ENCODE data around the gene NAT8L. TPM values are rescaled to one million over a fixed set of nuclear protein-coding genes. Genes with fewer than 3 reads are reported as not detected.

NAT8L gene
- total and polyA plus RNA-seq, 9 donors = 0.62 to 6.2 (median 2.2) TPM

- Histone ChIP-seq H3K9me3 (replicated peaks; ENCODE audit: control insufficient read depth, low read depth, low read length) (no peaks in the 10 kb centered on the region), H3K27me3 (ENCODE audit: control insufficient read depth, insufficient read depth, low read length) (peaks cover 69% of the 10 kb centered on the region), H3K36me3 (ENCODE audit: control insufficient read depth, insufficient read depth, low read length) (no peaks in the 10 kb centered on the region), H3K4me3 (ENCODE audit: low read length) (no peak overlapping the region), H3K27ac (ENCODE audit: low read length) (no peak overlapping the region), H3K4me1 (ENCODE audit: control insufficient read depth, insufficient read depth, low read length) (peaks cover 4% of the 10 kb centered on the region)
- DNase-seq = no peak
- no CpG with 5 or more reads among the region's 6 CpGs for WGBS (ENCODE audit: insufficient coverage)
Measured at GRCh38 chr4:2054217-2054616, 4.9 kb upstream of the NAT8L start.

DNA sequence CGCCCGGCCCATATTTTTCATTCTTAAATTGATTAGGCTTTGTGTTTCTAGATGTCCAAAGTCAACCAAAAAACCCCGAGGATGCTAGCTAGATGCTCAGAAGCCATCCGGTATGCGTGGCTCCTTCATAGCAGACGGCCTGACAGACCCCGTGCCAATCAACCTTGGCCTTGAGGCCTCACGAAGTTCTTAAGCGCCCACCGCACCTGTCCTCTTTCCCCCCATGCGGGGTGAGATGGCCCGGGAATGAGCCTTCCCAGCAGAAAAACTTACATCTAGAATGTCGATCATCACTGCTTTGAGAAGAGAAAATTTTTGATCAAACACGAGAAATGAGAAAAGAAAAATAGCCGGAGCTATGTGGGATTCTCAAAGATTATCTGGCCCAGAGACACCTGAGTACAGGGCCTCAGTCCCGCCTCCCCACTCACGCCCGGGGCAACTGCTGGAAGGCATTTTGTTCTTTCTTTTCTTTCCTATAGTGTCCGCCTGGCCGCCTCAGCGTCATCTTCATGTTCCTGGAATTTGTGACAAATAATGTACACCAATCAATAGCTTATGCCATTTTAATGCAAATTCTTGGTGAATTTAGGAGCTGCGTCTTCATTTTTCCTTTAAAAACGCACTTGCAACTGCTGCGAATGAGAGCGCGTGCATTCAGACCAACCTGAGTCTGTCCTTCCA is 1.6 kb upstream of the NAT8L start:
- Histone ChIP-seq H3K36me3 (ENCODE audit: control insufficient read depth, insufficient read depth, low read length) (no peaks in the 10 kb centered on the region), H3K4me1 (ENCODE audit: control insufficient read depth, insufficient read depth, low read length) (peaks cover 6% of the 10 kb centered on the region), H3K27ac (ENCODE audit: low read length) (no peak overlapping the region), H3K27me3 (ENCODE audit: control insufficient read depth, insufficient read depth, low read length) (peaks cover 65% of the 10 kb centered on the region), H3K9me3 (replicated peaks; ENCODE audit: control insufficient read depth, low read depth, low read length) (no peaks in the 10 kb centered on the region), H3K4me3 (ENCODE audit: low read length) (no peak overlapping the region)
- DNase-seq = no peak
- WGBS (ENCODE audit: insufficient coverage) = 52% methylated on average over 20 of the region's 26 CpGs

GRCh38 chr4:2058264-2059045 is 672 bp upstream of the NAT8L start:
- Histone ChIP-seq H3K36me3 (ENCODE audit: control insufficient read depth, insufficient read depth, low read length) (no peaks in the 10 kb centered on the region), H3K4me1 (ENCODE audit: control insufficient read depth, insufficient read depth, low read length) (peaks cover 6% of the 10 kb centered on the region), H3K27ac (ENCODE audit: low read length) (no peak overlapping the region), H3K27me3 (ENCODE audit: control insufficient read depth, insufficient read depth, low read length) (peaks cover 65% of the 10 kb centered on the region), H3K4me3 (ENCODE audit: low read length) (peak overlapping the region; percentile 17), H3K9me3 (replicated peaks; ENCODE audit: control insufficient read depth, low read depth, low read length) (no peaks in the 10 kb centered on the region)
- DNase-seq = no peak
- under 1% methylated on average over 93 of the region's 93 CpGs for WGBS (ENCODE audit: insufficient coverage)

DNA sequence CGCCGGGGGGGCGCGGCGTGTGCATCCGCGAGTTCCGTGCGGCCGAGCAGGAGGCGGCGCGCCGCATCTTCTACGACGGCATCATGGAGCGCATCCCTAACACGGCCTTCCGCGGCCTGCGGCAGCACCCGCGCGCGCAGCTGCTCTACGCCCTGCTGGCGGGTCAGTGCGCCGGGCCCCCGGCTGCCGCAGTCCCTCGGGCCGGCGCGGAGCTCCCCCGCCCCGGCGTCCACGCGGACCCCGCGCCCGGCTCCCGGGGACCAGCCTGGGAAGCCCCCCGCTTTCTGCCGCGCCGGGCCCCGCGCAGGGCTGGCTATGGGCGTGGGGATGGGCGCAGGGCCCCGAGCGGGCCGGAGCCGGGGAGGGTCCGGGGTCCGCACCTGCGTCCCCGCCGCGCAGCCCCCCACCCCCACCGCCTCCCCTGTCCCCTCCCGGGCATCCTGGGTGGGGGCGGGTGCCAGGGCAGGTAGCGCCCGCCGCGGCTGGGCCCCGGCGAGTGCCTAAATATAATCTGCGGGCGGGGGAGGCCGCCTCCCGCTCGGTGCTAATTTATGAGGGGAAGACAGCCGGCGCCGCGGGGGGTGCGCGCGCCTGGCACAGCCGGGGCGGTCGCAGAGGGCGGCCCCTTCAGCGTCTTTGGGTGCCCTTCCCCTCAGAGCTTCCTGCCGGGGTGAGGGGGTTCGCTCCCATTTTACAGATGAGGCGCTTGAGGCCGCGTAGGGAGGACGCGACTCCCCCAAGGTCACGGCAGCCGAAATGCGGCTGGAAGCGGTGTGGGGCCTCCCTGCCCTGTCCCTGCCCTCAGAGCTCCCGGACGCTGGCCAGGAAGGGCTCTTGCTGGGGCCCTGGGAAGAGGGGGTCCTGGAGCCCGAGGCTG is 837 bp downstream of the NAT8L start:
- H3K27me3 ChIP-seq (ENCODE audit: control insufficient read depth, insufficient read depth, low read length) = peaks cover 56% of the 10 kb centered on the region
- WGBS (ENCODE audit: insufficient coverage) = under 1% methylated on average over 72 of the region's 102 CpGs
- peaks cover 6% of the 10 kb centered on the region for H3K4me1 ChIP-seq (ENCODE audit: control insufficient read depth, insufficient read depth, low read length)
- no peaks in the 10 kb centered on the region for H3K9me3 ChIP-seq (replicated peaks; ENCODE audit: control insufficient read depth, low read depth, low read length)
- H3K27ac ChIP-seq (ENCODE audit: low read length) = no peak overlapping the region
- DNase-seq = no peak
- no peaks in the 10 kb centered on the region for H3K36me3 ChIP-seq (ENCODE audit: control insufficient read depth, insufficient read depth, low read length)
- no peak overlapping the region for H3K4me3 ChIP-seq (ENCODE audit: low read length)

GRCh38 chr4:2060611-2061185 is 1.6 kb downstream of the NAT8L start:
- Histone ChIP-seq H3K4me1 (ENCODE audit: control insufficient read depth, insufficient read depth, low read length) (peaks cover 6% of the 10 kb centered on the region), H3K9me3 (replicated peaks; ENCODE audit: control insufficient read depth, low read depth, low read length) (no peaks in the 10 kb centered on the region), H3K27me3 (ENCODE audit: control insufficient read depth, insufficient read depth, low read length) (peaks cover 52% of the 10 kb centered on the region), H3K36me3 (ENCODE audit: control insufficient read depth, insufficient read depth, low read length) (no peaks in the 10 kb centered on the region), H3K4me3 (ENCODE audit: low read length) (no peak overlapping the region), H3K27ac (ENCODE audit: low read length) (no peak overlapping the region)
- 8% methylated on average over 50 of the region's 54 CpGs for WGBS (ENCODE audit: insufficient coverage)
- DNase-seq = no peak

DNA sequence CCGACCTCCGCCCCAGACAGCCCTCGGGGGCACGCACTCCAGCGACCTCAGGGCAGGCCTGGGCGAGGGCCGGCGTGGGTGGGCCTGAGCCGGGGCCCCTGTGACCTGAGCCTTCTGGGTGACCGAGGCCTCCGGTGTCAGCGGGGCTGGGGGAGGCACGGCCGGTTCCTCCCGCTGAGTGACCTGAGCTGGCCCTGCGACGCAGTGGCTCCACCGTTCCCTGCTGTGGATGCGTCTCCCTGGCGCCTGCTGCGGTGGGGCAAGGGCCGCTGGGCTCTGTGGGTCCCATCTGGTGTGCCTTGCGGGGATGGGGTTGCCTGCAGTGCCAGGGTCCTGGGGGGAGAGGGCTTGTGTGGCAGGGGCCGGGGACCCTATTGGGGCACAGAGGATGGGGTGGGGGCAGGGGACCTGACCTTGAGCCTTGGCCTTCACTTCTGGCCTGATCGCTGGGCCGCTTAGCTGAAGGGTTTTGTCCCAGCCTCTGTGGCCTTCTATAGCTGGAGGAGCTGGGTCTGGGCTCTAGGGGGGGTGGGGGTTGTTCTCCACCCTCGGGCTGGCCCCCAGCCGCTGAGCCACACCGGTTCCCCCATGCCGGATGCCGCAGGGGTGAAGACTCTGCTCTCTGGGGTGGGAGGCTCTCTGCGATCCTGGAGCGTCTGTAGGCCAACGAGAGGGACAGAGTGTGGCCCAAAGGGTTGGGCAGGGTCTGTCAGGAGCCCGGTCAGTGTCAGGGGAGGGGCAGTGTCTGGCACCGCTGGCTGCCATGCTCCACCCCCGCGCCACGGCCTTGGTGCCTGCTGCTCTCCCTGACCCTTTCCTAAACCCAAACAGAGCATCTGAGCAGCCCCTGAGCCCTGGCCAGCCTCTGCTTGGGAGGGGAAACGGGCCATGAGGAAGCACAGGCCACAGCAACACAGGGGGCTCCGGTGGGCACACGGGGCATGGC is 2.3 kb downstream of the NAT8L start:
- no peak for DNase-seq
- Histone ChIP-seq H3K27me3 (ENCODE audit: control insufficient read depth, insufficient read depth, low read length) (peaks cover 44% of the 10 kb centered on the region), H3K4me3 (ENCODE audit: low read length) (no peak overlapping the region), H3K4me1 (ENCODE audit: control insufficient read depth, insufficient read depth, low read length) (peaks cover 6% of the 10 kb centered on the region), H3K36me3 (ENCODE audit: control insufficient read depth, insufficient read depth, low read length) (no peaks in the 10 kb centered on the region), H3K27ac (ENCODE audit: low read length) (no peak overlapping the region), H3K9me3 (replicated peaks; ENCODE audit: control insufficient read depth, low read depth, low read length) (no peaks in the 10 kb centered on the region)
- WGBS (ENCODE audit: insufficient coverage) = 39% methylated on average over 37 of the region's 42 CpGs

DNA sequence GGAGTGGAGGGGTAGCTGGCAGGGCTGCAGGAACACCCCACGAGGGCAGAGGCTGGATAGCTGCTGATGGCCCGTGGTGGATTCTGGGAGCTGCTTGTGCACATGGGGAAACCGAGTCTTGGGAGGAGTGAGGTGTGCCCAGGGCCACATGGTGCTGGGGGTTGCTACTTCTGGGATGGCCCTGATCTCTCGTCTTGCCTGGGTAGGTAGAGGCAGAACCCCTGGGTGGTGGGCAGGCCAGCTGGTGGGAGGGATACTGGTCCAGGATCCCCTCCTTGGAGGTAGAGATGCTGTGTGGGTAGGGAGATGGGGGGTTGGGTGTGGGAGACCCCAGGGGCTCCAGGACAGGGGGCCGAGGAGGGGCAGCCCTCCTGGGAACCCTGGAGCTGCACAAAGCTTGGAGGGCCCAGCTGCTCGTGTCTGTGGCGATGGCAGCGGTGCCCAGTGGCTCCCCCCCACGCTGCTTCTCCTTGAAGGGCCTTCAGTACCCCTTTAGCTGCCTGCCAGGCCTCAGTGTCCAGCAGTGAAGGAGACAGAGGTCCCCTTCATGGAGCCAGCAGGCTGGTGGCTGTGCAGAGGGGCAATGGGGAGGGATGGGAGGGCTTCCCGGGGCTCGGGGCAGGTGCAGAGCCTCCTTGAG is 3.2 kb downstream of the NAT8L start:
- no peak overlapping the region for H3K27ac ChIP-seq (ENCODE audit: low read length)
- H3K27me3 ChIP-seq (ENCODE audit: control insufficient read depth, insufficient read depth, low read length) = peaks cover 36% of the 10 kb centered on the region
- H3K9me3 ChIP-seq (replicated peaks; ENCODE audit: control insufficient read depth, low read depth, low read length) = no peaks in the 10 kb centered on the region
- no peaks in the 10 kb centered on the region for H3K36me3 ChIP-seq (ENCODE audit: control insufficient read depth, insufficient read depth, low read length)
- peaks cover 6% of the 10 kb centered on the region for H3K4me1 ChIP-seq (ENCODE audit: control insufficient read depth, insufficient read depth, low read length)
- DNase-seq = no peak
- no peak overlapping the region for H3K4me3 ChIP-seq (ENCODE audit: low read length)
- WGBS (ENCODE audit: insufficient coverage) = 81% methylated on average over 8 of the region's 11 CpGs

DNA sequence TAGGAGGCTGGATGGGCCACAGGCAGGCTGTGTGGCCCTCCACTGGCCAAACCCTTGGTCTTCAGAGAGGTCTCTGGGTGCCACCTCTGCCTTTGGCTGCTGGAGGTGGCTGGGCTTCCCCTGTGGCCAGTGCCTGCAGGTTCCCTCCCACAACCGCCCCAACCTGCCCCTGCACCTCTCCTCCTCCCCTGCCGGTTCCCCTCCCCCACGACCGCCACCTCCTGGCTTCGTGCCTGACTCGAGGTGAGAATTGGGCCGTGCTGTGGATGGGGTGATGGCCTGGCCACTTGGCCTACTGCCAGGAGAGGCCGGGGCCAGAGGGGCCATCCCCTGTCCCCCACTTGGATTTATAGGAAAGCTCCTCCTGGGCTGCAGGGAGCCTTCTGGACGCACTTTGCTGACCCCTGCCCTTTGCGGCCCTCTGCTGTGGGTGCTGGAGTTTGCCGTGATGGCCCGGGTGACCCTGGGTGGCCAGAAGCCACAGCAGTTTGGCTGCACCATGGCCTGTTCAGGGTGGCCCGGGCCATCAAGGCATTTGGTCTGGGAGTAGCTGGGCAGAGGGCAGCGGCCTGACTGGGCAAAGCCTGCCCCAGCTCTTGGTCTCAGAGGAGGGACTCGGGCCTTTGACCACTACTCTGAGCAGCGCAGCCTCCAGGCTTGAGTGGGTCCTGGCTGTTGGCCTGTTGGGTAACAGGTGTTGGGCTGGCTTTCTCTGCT is 3.8 kb downstream of the NAT8L start:
- H3K4me3 ChIP-seq (ENCODE audit: low read length) = no peak overlapping the region
- no peaks in the 10 kb centered on the region for H3K9me3 ChIP-seq (replicated peaks; ENCODE audit: control insufficient read depth, low read depth, low read length)
- peaks cover 29% of the 10 kb centered on the region for H3K27me3 ChIP-seq (ENCODE audit: control insufficient read depth, insufficient read depth, low read length)
- 69% methylated on average over 11 of the region's 16 CpGs for WGBS (ENCODE audit: insufficient coverage)
- H3K27ac ChIP-seq (ENCODE audit: low read length) = no peak overlapping the region
- no peak for DNase-seq
- no peaks in the 10 kb centered on the region for H3K36me3 ChIP-seq (ENCODE audit: control insufficient read depth, insufficient read depth, low read length)
- H3K4me1 ChIP-seq (ENCODE audit: control insufficient read depth, insufficient read depth, low read length) = peaks cover 6% of the 10 kb centered on the region
